ENCODE results near the gene MYOM1.

- no peak for TF ChIP-seq POLR2A (IDR thresholded peaks at IDR 0.05)
- no peak for TF ChIP-seq CTCF (IDR thresholded peaks at IDR 0.05)
Observed at GRCh38 chr18:3140986-3141639, 78.7 kb downstream of the MYOM1 start.
